Activated T-helper 9 cell treated with anti-CD3 and anti-CD28 coated beads, Interleukin-2, amount 50 U/mL, for 16 hours (primary cell): ENCODE data around the gene GNG7.

Experiments used
- DNase-seq: peaks from one replicate; pipeline ENCODE4 v3.0.0-alpha.2; 2020; ENCODE audit warnings: low read depth

Gene GNG7

GRCh38 chr19:2641332-2641698, 61.2 kb downstream of the GNG7 start:
- no peak for DNase-seq

GRCh38 chr19:2640563-2641331, 61.7 kb downstream of the GNG7 start:
- no peak for DNase-seq

GRCh38 chr19:2639999-2640398, 62.5 kb downstream of the GNG7 start:
- no peak for DNase-seq

- DNase-seq: no peak
Observed at GRCh38 chr19:2638417-2638940, 64.0 kb downstream of the GNG7 start.

- DNase-seq: peak; percentile 65
Observed at GRCh38 chr19:2636897-2637683, 65.4 kb downstream of the GNG7 start.

- no peak for DNase-seq
Observed at GRCh38 chr19:2636141-2636896, 66.2 kb downstream of the GNG7 start.

GRCh38 chr19:2634960-2635359, 67.5 kb downstream of the GNG7 start:
- DNase-seq: no peak

GRCh38 chr19:2634228-2634951, 68.1 kb downstream of the GNG7 start:
- DNase-seq: no peak

- DNase-seq: no peak
Observed at GRCh38 chr19:2633693-2634075, 68.8 kb downstream of the GNG7 start.

GRCh38 chr19:2631213-2631821, 71.2 kb downstream of the GNG7 start:
- DNase-seq: no peak

- no peak for DNase-seq
Observed at GRCh38 chr19:2630352-2631001, 72.0 kb downstream of the GNG7 start.

- DNase-seq: no peak
Observed at GRCh38 chr19:2629491-2630351, 72.8 kb downstream of the GNG7 start.

- no peak for DNase-seq
Observed at GRCh38 chr19:2628597-2628996, 73.9 kb downstream of the GNG7 start.

GRCh38 chr19:2627855-2628254, 74.6 kb downstream of the GNG7 start:
- no peak for DNase-seq

- peak; percentile 51 for DNase-seq
Observed at GRCh38 chr19:2627319-2627829, 75.1 kb downstream of the GNG7 start.

- DNase-seq: no peak
Observed at GRCh38 chr19:2625434-2625833, 77.1 kb downstream of the GNG7 start.

- no peak for DNase-seq
Observed at GRCh38 chr19:2624537-2625091, 77.9 kb downstream of the GNG7 start.

- no peak for DNase-seq
Observed at GRCh38 chr19:2623798-2624197, 78.7 kb downstream of the GNG7 start.

- peak; percentile 37 for DNase-seq
Observed at GRCh38 chr19:2622371-2622961, 80.0 kb downstream of the GNG7 start.
